SU-DHL-6 (cell line): Measurements from ENCODE around the gene SLC39A10.

Experiments
- H2AFZ ChIP-seq: fragments of 200-600 bp; sonication (generic); 2 replicates; pipeline ENCODE4 v1.6.1; 2014; ENCODE audit warnings: low read depth, mild to moderate bottlenecking, moderate library complexity, mixed read lengths, antibody characterized with exemption, low read length; ENCODE audit not compliant: severe bottlenecking
- H3F3A ChIP-seq: fragments of 200-600 bp; shearing (Covaris generic); 2 replicates; pipeline ENCODE4 v1.6.0; 2016; ENCODE audit warnings: antibody characterized with exemption, mild to moderate bottlenecking; ENCODE audit not compliant: insufficient read depth
- H3K27ac ChIP-seq: fragments of 200-600 bp; sonication (generic); 2 replicates; pipeline ENCODE4 v1.5.1; 2016; ENCODE audit warnings: low read depth, mild to moderate bottlenecking, low read length, moderate library complexity, mixed read lengths
- H3K27me3 ChIP-seq: fragments of 200-600 bp; sonication (generic), shearing (Covaris generic); 2 replicates; pipeline ENCODE4 v1.6.0; 2014; ENCODE audit warnings: mild to moderate bottlenecking, low read length
- H3K36me3 ChIP-seq: fragments of 200-600 bp; sonication (generic); 2 replicates; pipeline ENCODE4 v1.6.1; 2014; ENCODE audit warnings: mild to moderate bottlenecking, low read length, mixed read lengths
- H3K4me2 ChIP-seq: fragments of 300-600, 200-600 bp; shearing (Covaris generic), sonication (generic); 2 replicates; pipeline ENCODE4 v1.6.0; 2014; ENCODE audit warnings: low read length, low read depth, mild to moderate bottlenecking; ENCODE audit not compliant: poor library complexity, severe bottlenecking
- H3K4me3 ChIP-seq: fragments of 200-600 bp; sonication (generic); 2 replicates; pipeline ENCODE4 v1.5.1; 2014; ENCODE audit warnings: antibody characterized with exemption, low read length, mild to moderate bottlenecking, mixed read lengths; ENCODE audit not compliant: insufficient read depth, poor library complexity, severe bottlenecking
- H3K79me2 ChIP-seq: fragments of 200-600 bp; sonication (generic); 2 replicates; pipeline ENCODE4 v1.6.1; 2014; ENCODE audit warnings: mild to moderate bottlenecking, low read length, moderate library complexity; ENCODE audit not compliant: insufficient read depth
- H3K9ac ChIP-seq: fragments of 200-600 bp; sonication (generic); 2 replicates; pipeline ENCODE4 v1.7.0; 2014; ENCODE audit warnings: mild to moderate bottlenecking, low read length
- H3K9me2 ChIP-seq: fragments of 200-600 bp; sonication (generic); replicated peaks from 2 replicates; pipeline ENCODE4 v1.6.1; 2014; ENCODE audit warnings: low read length; ENCODE audit not compliant: insufficient read depth
- H3K9me3 ChIP-seq: fragments of 200-600 bp; sonication (generic); 2 replicates; pipeline ENCODE4 v1.6.1; 2014; ENCODE audit warnings: low read length, mixed read lengths; ENCODE audit not compliant: insufficient read depth
- H4K20me1 ChIP-seq: fragments of 200-600 bp; sonication (generic); 2 replicates; pipeline ENCODE4 v1.6.1; 2014; ENCODE audit warnings: low read depth, mild to moderate bottlenecking, antibody characterized with exemption, low read length, moderate library complexity, mixed read lengths
- CTCF ChIP-seq: fragments of 200-600 bp; sonication (generic); IDR thresholded peaks from one replicate; pipeline ENCODE4 v1.5.1; 2017; ENCODE audit warnings: antibody characterized with exemption, mild to moderate bottlenecking, low read length, moderate library complexity; ENCODE audit not compliant: insufficient read depth, poor library complexity, severe bottlenecking
- EZH2phosphoT487 ChIP-seq: fragments of 200-600 bp; sonication (generic), shearing (Covaris generic); conservative IDR thresholded peaks from 2 replicates; pipeline ENCODE4 v1.6.1; 2018; ENCODE audit warnings: mild to moderate bottlenecking, antibody characterized with exemption, low read length, moderate library complexity, mixed read lengths

The SLC39A10 gene

GRCh38 chr2:195709901-195710806 lies 53.1 kb downstream of the SLC39A10 start:
- no peaks in the 10 kb centered on the region for H3K36me3 ChIP-seq
- H3K27ac ChIP-seq, result no peak overlapping the region

GRCh38 chr2:195711478-195711877 lies 54.5 kb downstream of the SLC39A10 start:
- no peak overlapping the region for H2AFZ ChIP-seq
- no peaks in the 10 kb centered on the region for H3K9me2 ChIP-seq
- no peak overlapping the region for H3K4me3 ChIP-seq
- no peaks in the 10 kb centered on the region for H3K27me3 ChIP-seq
- H3F3A ChIP-seq, result no peaks in the 10 kb centered on the region
- no peaks in the 10 kb centered on the region for H3K79me2 ChIP-seq
- no peak overlapping the region for H3K9ac ChIP-seq
- no peak for TF ChIP-seq EZH2phosphoT487
- TF ChIP-seq CTCF, result no peak
- no peaks in the 10 kb centered on the region for H4K20me1 ChIP-seq
- H3K36me3 ChIP-seq, result no peaks in the 10 kb centered on the region
- H3K27ac ChIP-seq, result no peak overlapping the region
- no peaks in the 10 kb centered on the region for H3K9me3 ChIP-seq
- H3K4me2 ChIP-seq, result no peak overlapping the region

More at GRCh38 chr2:195709901-195710806, 53.1 kb downstream of the SLC39A10 start:
- Histone ChIP-seq H4K20me1 (no peaks in the 10 kb centered on the region), H3K4me3 (no peak overlapping the region), H3K79me2 (no peaks in the 10 kb centered on the region), H3K9me3 (no peaks in the 10 kb centered on the region), H3K27me3 (no peaks in the 10 kb centered on the region), H3K9ac (no peak overlapping the region), H3F3A (no peaks in the 10 kb centered on the region), H3K9me2 (no peaks in the 10 kb centered on the region), H3K4me2 (no peak overlapping the region), H2AFZ (no peak overlapping the region)
- TF ChIP-seq EZH2phosphoT487 (no peak), CTCF (no peak)

GRCh38 chr2:195716466-195716865 lies 59.4 kb downstream of the SLC39A10 start:
- no peaks in the 10 kb centered on the region for H3F3A ChIP-seq
- no peak overlapping the region for H3K4me2 ChIP-seq
- H3K4me3 ChIP-seq, result no peak overlapping the region
- H4K20me1 ChIP-seq, result no peaks in the 10 kb centered on the region
- no peaks in the 10 kb centered on the region for H3K36me3 ChIP-seq
- no peaks in the 10 kb centered on the region for H3K27me3 ChIP-seq
- no peak overlapping the region for H3K9ac ChIP-seq
- no peak overlapping the region for H2AFZ ChIP-seq
- TF ChIP-seq CTCF (no peak), EZH2phosphoT487 (no peak)
- H3K27ac ChIP-seq, result no peak overlapping the region
- H3K9me3 ChIP-seq, result no peaks in the 10 kb centered on the region
- no peaks in the 10 kb centered on the region for H3K9me2 ChIP-seq
- no peaks in the 10 kb centered on the region for H3K79me2 ChIP-seq
